HG02885 (cell line): ENCODE measurements around the gene TEF.
A peak's percentile ranks its signal among the peaks of the same experiment; 100 is the strongest.
"Not testable (repeated sequence)": the region's sequence is repeated elsewhere in the genome, so short reads cannot be mapped to it uniquely, and the experiment has no call there.

Source experiments
- ATAC-seq: cut with Tn5 transposase; IDR thresholded peaks from one replicate; pipeline ENCODE4 v1.9.1; 2021; ENCODE audit warnings: mild to moderate bottlenecking; ENCODE audit not compliant: unreplicated experiment, poor library complexity

TEF gene

DNA sequence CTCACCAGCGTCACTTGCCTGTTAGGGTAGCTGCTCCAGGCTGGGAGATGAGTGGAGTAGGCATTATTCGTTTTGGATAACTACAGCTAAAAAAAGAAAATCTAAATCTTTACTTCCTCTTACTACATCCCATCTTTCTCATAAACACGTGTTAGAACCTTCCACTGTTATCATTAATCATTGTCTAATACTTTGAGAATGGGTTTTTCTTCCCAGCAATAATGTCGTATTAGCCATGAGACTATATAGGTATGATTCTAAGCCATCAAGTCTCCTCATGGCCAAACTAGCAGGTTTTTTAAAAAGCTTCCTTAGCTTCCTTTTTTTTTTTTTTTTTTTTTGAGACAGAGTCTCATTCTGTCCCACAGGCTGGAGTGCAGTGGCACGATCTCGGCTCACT lies 3.9 kb upstream of the TEF start:
- ATAC-seq = no peak

- peak; percentile 19 for ATAC-seq
Observed at GRCh38 chr22:41380993-41381328, 781 bp upstream of the TEF start.

- ATAC-seq = peak; percentile 33
Observed at GRCh38 chr22:41382098-41382578, 396 bp downstream of the TEF start.

- no peak for ATAC-seq
Observed at GRCh38 chr22:41382610-41383009, 868 bp downstream of the TEF start.

DNA sequence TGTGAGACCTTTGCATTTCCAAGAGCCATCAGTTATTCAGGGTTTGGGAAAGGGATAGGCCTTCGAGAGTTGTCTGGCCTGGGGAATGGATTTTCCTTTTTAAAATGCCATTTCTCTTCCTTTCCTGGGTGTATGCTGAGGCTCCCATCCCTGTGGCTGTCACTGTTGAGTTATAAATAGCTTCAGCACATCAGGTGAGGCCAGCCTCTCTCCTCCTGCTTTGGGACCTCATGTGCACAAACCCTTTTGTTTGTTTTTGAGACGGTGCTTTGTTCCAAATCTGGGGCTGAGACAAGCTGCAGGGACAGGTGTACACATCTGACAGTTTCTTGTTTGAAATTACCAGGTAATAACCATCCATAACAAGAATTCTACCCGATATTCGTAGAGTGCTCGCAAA lies 1.3 kb downstream of the TEF start:
- ATAC-seq = no peak

DNA sequence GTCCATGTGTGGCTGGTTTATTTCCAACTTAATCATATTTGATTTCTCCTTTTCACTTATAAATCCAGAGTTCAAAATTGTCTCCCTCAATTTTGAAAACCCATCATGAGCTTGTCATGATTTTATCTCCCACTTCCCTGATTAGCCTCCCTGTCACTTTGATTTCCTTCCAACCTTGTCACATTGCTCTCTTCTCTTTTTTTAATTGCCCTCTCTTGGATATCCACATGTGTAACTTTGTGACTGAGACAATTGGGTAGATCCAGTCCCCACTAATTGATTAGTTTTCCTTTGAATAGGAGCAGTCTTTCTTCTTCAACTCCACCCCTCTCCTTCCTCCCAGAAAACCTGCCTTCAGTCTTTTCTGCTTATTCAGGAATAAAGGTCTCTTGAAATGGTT lies 2.4 kb downstream of the TEF start:
- ATAC-seq = no peak

DNA sequence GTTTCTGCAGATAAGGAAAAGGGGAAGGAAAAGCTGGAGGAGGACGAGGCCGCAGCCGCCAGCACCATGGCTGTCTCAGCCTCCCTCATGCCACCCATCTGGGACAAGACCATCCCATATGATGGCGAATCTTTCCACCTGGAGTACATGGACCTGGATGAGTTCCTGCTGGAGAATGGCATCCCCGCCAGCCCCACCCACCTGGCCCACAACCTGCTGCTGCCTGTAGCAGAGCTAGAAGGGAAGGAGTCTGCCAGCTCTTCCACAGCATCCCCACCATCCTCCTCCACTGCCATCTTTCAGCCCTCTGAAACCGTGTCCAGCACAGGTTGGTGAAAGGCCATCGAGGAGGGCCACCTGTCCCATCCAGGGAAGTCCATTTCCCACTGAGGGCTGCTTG lies 5.6 kb downstream of the TEF start:
- no peak for ATAC-seq

DNA sequence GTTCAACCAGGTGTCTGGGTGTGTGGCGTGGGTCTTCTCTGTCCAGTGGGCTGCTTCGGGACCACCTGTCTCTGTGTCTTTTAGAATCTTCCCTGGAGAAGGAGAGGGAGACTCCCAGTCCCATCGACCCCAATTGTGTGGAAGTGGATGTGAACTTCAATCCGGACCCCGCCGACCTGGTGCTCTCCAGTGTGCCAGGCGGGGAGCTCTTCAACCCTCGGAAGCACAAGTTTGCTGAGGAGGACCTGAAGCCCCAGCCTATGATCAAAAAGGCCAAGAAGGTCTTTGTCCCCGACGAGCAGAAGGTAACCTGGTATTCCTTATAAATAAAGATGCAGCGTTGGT lies 12.2 kb downstream of the TEF start:
- ATAC-seq = no peak

- no peak for ATAC-seq
Observed at GRCh38 chr22:41395531-41396240, 13.9 kb downstream of the TEF start.

- no peak for ATAC-seq
Observed at GRCh38 chr22:41397143-41397811, 15.5 kb downstream of the TEF start.

GRCh38 chr22:41398921-41399320 lies 17.2 kb downstream of the TEF start:
- ATAC-seq = no peak

DNA sequence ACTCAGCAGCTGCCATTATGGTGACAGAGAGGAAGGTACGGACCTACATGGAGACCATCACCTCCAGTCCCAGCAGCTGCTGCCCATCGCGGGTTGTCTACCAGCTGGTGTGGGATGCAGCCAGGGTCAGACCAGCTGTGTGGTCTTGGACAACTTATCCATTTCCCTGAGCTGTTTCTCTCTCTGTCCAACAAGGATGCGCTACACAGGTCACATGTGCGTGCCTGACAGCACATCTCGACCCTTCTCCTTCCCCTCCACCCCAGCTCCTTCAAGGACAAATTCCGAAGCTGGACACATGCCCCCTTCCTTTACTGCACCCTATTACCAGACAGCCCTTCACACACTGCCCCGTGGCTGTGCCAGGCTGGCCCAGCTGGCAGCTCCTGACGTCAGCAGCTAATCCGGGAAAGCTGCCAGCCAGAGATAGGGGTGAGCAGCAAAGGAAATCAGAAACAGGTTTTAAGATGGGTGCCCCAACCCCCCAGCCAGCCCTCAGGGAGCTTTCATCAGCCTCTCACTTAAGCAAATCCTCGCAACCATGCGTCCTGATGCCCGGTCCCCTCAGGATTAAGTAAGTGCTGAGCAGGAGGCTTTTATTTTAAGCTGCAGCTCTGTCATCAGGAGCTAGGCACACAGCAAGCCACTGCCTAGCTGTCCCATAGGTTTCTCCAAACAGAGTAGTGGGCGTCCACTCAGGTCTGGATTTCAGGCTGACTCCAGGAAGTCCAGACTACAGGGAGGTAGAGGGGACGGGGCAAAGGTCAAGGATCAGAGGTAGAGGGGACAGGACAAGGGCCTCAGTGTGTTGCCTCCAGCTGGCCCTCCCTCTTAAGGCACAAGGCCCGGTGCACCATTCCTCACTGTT lies 20.3 kb downstream of the TEF start:
- no peak for ATAC-seq

- ATAC-seq = not testable (repeated sequence)
Observed at GRCh38 chr22:41402851-41403250, 21.1 kb downstream of the TEF start.

DNA sequence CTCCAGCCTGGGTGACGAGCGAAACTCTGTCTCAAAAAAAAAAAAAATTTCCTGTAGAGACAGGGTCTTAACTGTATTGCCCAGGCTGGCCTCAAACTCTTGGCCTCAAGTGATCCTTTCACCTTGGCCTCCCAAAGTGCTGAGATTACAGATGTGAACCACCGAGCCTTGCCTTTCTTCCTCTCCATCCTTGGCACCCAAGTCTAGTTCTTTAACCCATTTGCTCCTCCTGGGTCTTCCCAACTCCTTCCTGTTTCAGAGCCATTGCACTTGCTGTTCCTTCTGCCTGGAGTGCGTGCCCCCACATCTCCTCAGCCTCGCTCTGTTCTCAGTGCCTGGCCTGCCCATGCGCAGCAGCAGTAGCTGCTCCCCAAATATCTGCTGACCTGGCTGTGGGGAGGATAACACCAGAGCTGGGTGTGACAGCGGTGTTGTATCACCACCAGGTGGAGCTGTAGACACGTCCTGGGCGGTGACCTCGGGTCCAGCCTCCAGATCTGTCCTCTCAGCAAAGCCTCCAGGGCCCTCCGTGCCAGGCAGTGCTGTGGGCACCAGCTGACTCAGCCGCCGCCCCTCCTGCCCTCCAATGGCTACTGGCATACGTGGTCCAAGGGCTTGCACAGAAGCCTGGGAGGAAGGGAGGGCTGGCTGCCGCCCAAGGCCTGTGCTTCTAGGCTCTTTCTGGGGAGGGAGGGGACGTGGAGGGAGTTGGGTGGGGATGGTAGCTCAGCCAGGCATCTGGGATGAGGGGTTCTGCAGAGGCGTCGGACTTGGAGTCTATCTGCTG lies 22.0 kb downstream of the TEF start:
- ATAC-seq = peak; percentile 84

GRCh38 chr22:41405588-41405987 lies 23.8 kb downstream of the TEF start:
- no peak for ATAC-seq

DNA sequence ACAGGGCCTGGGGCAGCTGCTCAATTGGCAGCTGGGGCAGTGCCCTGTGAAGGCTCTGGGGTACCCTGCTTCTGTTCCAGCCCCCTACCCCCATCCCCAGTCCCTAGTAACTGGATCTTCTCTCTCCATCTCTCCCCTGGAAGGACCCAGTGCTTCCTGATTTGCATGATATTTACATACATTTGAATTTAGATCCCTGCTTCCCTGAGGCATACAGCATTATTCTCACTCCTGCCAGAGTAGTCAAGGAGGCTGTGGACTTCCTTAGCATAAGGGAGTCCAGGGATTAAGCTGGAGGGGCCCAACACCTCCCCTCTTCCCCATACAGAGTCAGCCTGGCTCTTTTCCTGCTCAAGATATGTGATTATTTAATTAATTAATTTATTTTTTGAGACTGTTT lies 24.7 kb downstream of the TEF start:
- ATAC-seq = no peak

DNA sequence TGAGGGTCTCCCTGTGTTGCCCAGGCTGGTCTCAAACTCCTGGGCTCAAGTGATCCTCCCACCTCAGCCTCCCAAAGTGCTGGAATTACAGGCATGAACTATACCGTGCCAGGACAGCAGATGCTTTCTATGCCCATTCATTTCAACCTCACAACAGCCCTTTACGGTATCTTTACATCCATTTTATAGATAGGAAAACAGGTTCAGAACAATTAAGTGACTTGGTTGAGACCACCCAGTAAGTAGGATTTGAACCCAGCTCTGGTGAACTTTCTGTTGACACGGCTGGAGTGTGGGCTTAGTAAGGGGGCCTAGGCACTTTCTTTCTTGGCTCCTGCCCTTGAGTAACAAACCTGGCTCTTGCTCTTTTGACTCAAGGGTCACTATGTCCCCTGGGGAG lies 25.7 kb downstream of the TEF start:
- no peak for ATAC-seq

- ATAC-seq = no peak
Observed at GRCh38 chr22:41408665-41409064, 26.9 kb downstream of the TEF start.

DNA sequence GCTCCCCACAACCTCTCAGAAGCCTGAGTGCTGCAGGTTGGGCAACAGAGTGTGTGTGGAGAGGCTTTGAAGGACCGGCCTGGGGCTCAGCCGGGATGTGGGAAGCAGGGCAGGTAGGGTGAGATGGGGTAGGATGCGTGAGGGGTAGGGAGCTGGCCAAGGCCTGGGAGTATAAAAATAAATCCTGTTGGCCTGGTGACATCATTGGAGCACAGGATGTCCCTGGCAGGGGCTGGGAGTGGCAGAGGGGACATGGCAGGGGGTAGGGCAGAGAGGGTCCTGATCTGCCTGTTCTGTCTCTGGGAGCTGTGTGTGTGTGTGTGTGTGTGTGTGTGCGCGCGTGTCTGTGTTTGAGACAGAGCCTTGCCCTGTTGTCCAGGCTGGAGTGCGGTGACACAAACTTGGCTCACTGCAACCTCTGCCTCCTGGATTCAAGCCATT lies 28.6 kb downstream of the TEF start:
- ATAC-seq = no peak

- no peak for ATAC-seq
Observed at GRCh38 chr22:41411021-41411851, 29.5 kb downstream of the TEF start.
